Body of pancreas (tissue), 4 donors: Measurements from ENCODE around the gene PRR5L.

Experiments used
- POLR2A ChIP-seq, 3 donors: fragments of 450-650 bp; IDR thresholded peaks; one replicate each; pipeline ENCODE4 v1.6.1; 2016; ENCODE audit warnings: antibody characterized with exemption in 3 of 3, mild to moderate bottlenecking in 2 of 3
- TF ChIP-seq, protein P1 (sequence below), 7 experiments: fragments of 450-650 bp in 4 of 7; fragments of 200-600 bp in 3 of 7; sonication (generic) in 3 of 7; IDR thresholded peaks; one replicate each; pipeline ENCODE4 v1.5.1; 2016 to 2019; ENCODE audit warnings: antibody characterized with exemption in 7 of 7

DNA sequence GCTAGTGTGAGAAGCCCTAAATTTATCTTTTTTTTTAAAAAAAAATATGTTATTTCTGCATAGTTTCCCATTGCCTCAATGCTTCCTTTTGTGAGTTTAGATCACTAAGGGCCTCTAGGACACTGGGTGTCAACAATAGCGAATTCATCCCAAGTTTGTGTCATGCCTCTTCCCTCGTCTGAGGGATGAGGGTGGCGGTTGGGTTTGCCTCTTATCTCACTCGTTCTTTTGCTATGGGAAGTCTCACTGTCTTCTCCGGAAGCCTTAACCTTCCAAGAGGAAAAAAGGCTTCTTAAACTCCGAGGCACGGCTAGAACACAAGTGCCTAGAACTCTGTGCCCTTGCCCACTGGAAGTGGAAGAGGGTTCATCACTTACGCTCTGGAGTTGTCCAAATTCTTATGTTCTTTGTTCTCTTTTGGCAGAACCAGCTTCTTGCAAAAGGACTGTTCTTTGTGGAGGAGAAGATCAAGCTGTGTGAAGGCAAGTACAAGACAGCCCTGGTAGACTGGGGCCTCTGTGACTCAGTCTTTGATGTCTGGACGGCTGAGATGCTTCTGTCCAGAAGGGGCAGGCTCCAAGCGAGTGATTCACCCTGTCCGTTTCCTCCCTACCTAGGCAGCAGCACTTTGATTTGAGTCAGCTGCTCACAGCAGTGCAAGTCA lies 135.5 kb downstream of the PRR5L start:
- TF ChIP-seq, protein P1, sequence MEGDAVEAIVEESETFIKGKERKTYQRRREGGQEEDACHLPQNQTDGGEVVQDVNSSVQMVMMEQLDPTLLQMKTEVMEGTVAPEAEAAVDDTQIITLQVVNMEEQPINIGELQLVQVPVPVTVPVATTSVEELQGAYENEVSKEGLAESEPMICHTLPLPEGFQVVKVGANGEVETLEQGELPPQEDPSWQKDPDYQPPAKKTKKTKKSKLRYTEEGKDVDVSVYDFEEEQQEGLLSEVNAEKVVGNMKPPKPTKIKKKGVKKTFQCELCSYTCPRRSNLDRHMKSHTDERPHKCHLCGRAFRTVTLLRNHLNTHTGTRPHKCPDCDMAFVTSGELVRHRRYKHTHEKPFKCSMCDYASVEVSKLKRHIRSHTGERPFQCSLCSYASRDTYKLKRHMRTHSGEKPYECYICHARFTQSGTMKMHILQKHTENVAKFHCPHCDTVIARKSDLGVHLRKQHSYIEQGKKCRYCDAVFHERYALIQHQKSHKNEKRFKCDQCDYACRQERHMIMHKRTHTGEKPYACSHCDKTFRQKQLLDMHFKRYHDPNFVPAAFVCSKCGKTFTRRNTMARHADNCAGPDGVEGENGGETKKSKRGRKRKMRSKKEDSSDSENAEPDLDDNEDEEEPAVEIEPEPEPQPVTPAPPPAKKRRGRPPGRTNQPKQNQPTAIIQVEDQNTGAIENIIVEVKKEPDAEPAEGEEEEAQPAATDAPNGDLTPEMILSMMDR (IDR thresholded peaks at IDR 0.05), result no peak
- no peak for TF ChIP-seq POLR2A (IDR thresholded peaks at IDR 0.05)
